ENCODE results near the gene ERI3. TPM values are rescaled to one million over a fixed set of nuclear protein-coding genes. Genes with fewer than 3 reads are reported as not detected.

The ERI3 gene
- total and polyA plus RNA-seq, 10 of the 15 experiments (the other 5 are each of a cell fraction or from before 2014, with no cell fraction given): 20.6 to 90.4 (median 41.2) TPM

- Histone ChIP-seq H3K79me2 (ENCODE audit: control insufficient read depth, insufficient read depth, low read length) (no peaks in the 10 kb centered on the region), H3K4me2 (ENCODE audit: control insufficient read depth, insufficient read depth) (no peak overlapping the region)
- in situ Hi-C loops (cut with MboI): no loop called here
Measured at GRCh38 chr1:44326821-44327465, 28.1 kb downstream of the ERI3 start.

More at GRCh38 chr1:44326821-44327465, 28.1 kb downstream of the ERI3 start:
- H3K4me1 ChIP-seq (ENCODE audit: control insufficient read depth, insufficient read depth, low read length): no peaks in the 10 kb centered on the region
- no peak overlapping the region for H3K27ac ChIP-seq (ENCODE audit: control insufficient read depth, insufficient read depth)
- no TSS peak for BruUV-seq (replicated peaks)
- H3K27me3 ChIP-seq (replicated peaks in 1 of 2; ENCODE audit: control insufficient read depth in 2 of 2, insufficient read depth in 2 of 2, low read length in 1 of 2): no peaks in the 10 kb centered on the region
- H3K9ac ChIP-seq (ENCODE audit: control insufficient read depth, insufficient read depth, low read length): no peak overlapping the region
- ATAC-seq: no peak
- POLR2A ChIA-PET: interaction anchor here (1.1 kb wide), 1 partner anchor 9 kb away, joined by 3 read pairs; no protein-coding TSS in a partner anchor
- SMC1A ChIA-PET (ENCODE audit: uncharacterized antibody, unreplicated experiment): interaction anchor here (1.4 kb wide), 1 partner anchor 27 kb away, joined by 3 read pairs; no protein-coding TSS in a partner anchor
- no peaks in the 10 kb centered on the region for H3K36me3 ChIP-seq (ENCODE audit: control insufficient read depth in 2 of 2, insufficient read depth in 2 of 2, low read length in 1 of 2)
- CTCF ChIA-PET: interaction anchor here (0.6 to 1.6 kb wide), 5 partner anchors 9 to 899 kb away, joined by 3 to 4 read pairs (median 3); no protein-coding TSS in a partner anchor
- no peaks in the 10 kb centered on the region; the same call in 1 of the 2 replicates for H4K20me1 ChIP-seq (ENCODE audit: control insufficient read depth, insufficient read depth)
- H2AFZ ChIP-seq (ENCODE audit: control insufficient read depth, low read depth, low read length): no peak overlapping the region
- intact Hi-C loops (cut with micrococcal nuclease; ENCODE audit: unreplicated experiment): no loop called here
- RAD21 ChIA-PET (ENCODE audit: unreplicated experiment): interaction anchor here (0.9 kb wide), 1 partner anchor 11 kb away, joined by 3 read pairs; no protein-coding TSS in a partner anchor
- H3K4me3 ChIP-seq: no peak overlapping the region
- no peak for DNase-seq (ENCODE audit: low read depth, low spot score)
- no peak for TF ChIP-seq POU2F2 (IDR thresholded peaks at IDR 0.05; ENCODE audit: borderline replicate concordance, low read depth, low read length)
- no peak for TF ChIP-seq EED (IDR thresholded peaks at IDR 0.05; ENCODE audit: low read depth)
- TF ChIP-seq IRF5 (IDR thresholded peaks at IDR 0.05; ENCODE audit: borderline replicate concordance): no peak
- no peak for TF ChIP-seq ZSCAN29 (IDR thresholded peaks at IDR 0.05)
- no peak for TF ChIP-seq TARDBP (IDR thresholded peaks at IDR 0.05; ENCODE audit: borderline replicate concordance)
- no peak for TF ChIP-seq RCOR1 (conservative IDR thresholded peaks at IDR 0.05; ENCODE audit: low read depth, low read length)
- no peak for TF ChIP-seq MEF2B (IDR thresholded peaks at IDR 0.05; ENCODE audit: partially characterized antibody, poor library complexity, severe bottlenecking)
- TF ChIP-seq SIX5 (IDR thresholded peaks at IDR 0.05; ENCODE audit: low read depth, low read length, severe bottlenecking): no peak
- no peak for TF ChIP-seq ETV6 (conservative IDR thresholded peaks at IDR 0.05 in 1 of 2, IDR thresholded peaks at IDR 0.05 in 1 of 2; ENCODE audit: borderline replicate concordance in 1 of 2, low read depth in 1 of 2)
- TF ChIP-seq GABPA (IDR thresholded peaks at IDR 0.05; ENCODE audit: low read depth): no peak
- no peak for TF ChIP-seq KDM1A (IDR thresholded peaks at IDR 0.05; ENCODE audit: borderline replicate concordance)
- TF ChIP-seq ZBTB33 (IDR thresholded peaks at IDR 0.05): no peak
- no peak for TF ChIP-seq ATF3 (IDR thresholded peaks at IDR 0.05; ENCODE audit: borderline replicate concordance, extremely low read depth, low read depth, low read length)
- TF ChIP-seq CHD4 (IDR thresholded peaks at IDR 0.05): no peak
- TF ChIP-seq CHD2 (IDR thresholded peaks at IDR 0.05; ENCODE audit: borderline replicate concordance, low read depth, low read length): no peak
- H3K9me3 ChIP-seq (replicated peaks; ENCODE audit: control insufficient read depth, insufficient read depth, low read length): no peaks in the 10 kb centered on the region
- FAIRE-seq: no peak

Data from GM12878 (cell line).